Islet precursor cell (in vitro differentiated cells): Measurements from ENCODE around the gene RUNX1.
"Not testable (repeated sequence)": the region's sequence is repeated elsewhere in the genome, so short reads cannot be mapped to it uniquely, and the experiment has no call there.

ENCODE experiments used
- DNase-seq: peaks from one replicate; pipeline ENCODE4 v3.0.0-alpha.2; 2018

Gene RUNX1

GRCh38 chr21:34820051-34820450 is 229.1 kb downstream of the RUNX1 start:
- no peak for DNase-seq

GRCh38 chr21:34819357-34819999 is 229.6 kb downstream of the RUNX1 start:
- DNase-seq: no peak

GRCh38 chr21:34818662-34819158 is 230.4 kb downstream of the RUNX1 start:
- no peak for DNase-seq

- no peak for DNase-seq
Observed at GRCh38 chr21:34817821-34818661, 231.1 kb downstream of the RUNX1 start.

- no peak for DNase-seq
Observed at GRCh38 chr21:34815831-34816705, 233.0 kb downstream of the RUNX1 start.

DNA sequence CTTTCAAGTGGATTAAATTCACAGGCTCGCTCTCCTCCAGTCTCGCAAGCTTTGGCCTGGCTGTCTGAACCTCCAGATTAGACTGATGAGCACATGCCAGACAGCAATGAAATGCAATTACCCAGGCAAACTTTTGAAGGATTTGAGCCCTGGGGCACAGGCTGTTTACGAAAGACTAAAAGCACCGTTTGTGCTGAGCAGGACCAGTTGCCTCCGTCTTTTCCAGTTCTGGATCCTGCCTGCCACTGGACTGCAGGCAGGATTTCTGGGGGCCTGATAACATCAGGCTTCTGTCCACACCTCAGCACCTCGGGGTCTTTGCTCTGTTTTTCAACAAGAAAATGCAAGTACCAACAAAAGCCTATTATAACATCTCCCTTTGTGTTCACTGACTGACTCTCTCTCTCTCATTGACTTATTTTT is 234.6 kb downstream of the RUNX1 start:
- DNase-seq: peak; percentile 97

- DNase-seq: no peak
Observed at GRCh38 chr21:34813266-34813894, 235.7 kb downstream of the RUNX1 start.

- no peak for DNase-seq
Observed at GRCh38 chr21:34812504-34813265, 236.4 kb downstream of the RUNX1 start.

DNA sequence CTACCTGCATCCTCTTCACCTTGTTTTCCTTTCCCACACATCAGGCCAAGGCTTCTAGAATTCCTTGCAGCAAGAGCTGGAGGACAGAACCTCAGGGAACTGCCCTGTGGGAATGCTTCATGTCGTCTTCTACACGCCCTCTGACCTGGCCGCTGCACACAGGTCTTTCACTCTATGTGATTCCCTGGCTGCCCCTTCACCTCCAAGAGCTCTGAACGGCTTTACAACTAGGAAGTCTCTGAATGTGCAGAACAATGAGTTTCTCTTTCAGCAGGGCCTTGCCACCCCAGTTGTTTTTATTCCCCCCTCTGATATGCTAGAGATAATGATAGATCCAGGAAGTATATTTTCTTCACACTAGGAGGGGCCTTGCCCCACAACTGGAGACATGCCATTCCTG is 237.7 kb downstream of the RUNX1 start:
- no peak for DNase-seq

- no peak for DNase-seq
Observed at GRCh38 chr21:34810786-34811185, 238.3 kb downstream of the RUNX1 start.

GRCh38 chr21:34809822-34810221 is 239.3 kb downstream of the RUNX1 start:
- DNase-seq: no peak

GRCh38 chr21:34808569-34809204 is 240.4 kb downstream of the RUNX1 start:
- DNase-seq: no peak

- DNase-seq: peak; percentile 88
Observed at GRCh38 chr21:34807881-34808568, 241.1 kb downstream of the RUNX1 start.

GRCh38 chr21:34807146-34807880 is 241.8 kb downstream of the RUNX1 start:
- DNase-seq: peak; percentile 75

GRCh38 chr21:34806423-34806822 is 242.7 kb downstream of the RUNX1 start:
- no peak for DNase-seq

GRCh38 chr21:34805157-34805556 is 243.9 kb downstream of the RUNX1 start:
- DNase-seq: no peak

GRCh38 chr21:34804584-34804983 is 244.5 kb downstream of the RUNX1 start:
- DNase-seq: not testable (repeated sequence)

GRCh38 chr21:34803782-34804370 is 245.2 kb downstream of the RUNX1 start:
- peak; percentile 2 for DNase-seq

- peak; percentile 34 for DNase-seq
Observed at GRCh38 chr21:34802180-34802899, 246.8 kb downstream of the RUNX1 start.
